H1 (cell line): ENCODE measurements around the gene GRK3. TPM values are rescaled to one million over a fixed set of nuclear protein-coding genes. Genes with fewer than 3 reads are reported as not detected.

Source experiments
- CTCF ChIA-PET: fragments of 300-600 bp; sonication (Branson Sonifier 250); formaldehyde crosslinking; loops from one replicate; lab custom pipeline; 2021; ENCODE audit not compliant: partially characterized antibody; lab: Charles Lee
- POLR2A ChIA-PET: fragments of 300-600 bp; sonication (Branson Sonifier 250); formaldehyde crosslinking; loops from one replicate; lab custom pipeline; 2021; ENCODE audit warnings: inconsistent platforms; ENCODE audit not compliant: partially characterized antibody; lab: Charles Lee
- DNase-seq, 2 experiments: peaks; one replicate each; pipeline versions ENCODE4 v3.0.0 to v3.0.0-alpha.2; 2010 to 2022; ENCODE audit warnings: low spot score in 2 of 2, low read depth in 1 of 2, mixed read lengths in 1 of 2
- FAIRE-seq: peaks from 2 replicates; lab custom pipeline; 2011; peaks lifted over from hg19 to GRCh38; lab: Jason Lieb, UNC
- H2AFZ ChIP-seq: 2 replicates; pipeline ENCODE4 v1.8.1; 2012; ENCODE audit warnings: low read length, inconsistent platforms
- H2AK5ac ChIP-seq: 2 replicates; pipeline ENCODE4 v1.6.1; 2013; ENCODE audit warnings: low read depth, low read length
- H2BK120ac ChIP-seq: replicated peaks from 2 replicates; pipeline ENCODE3; 2013; ENCODE audit warnings: low read depth, low read length, inconsistent platforms
- H2BK12ac ChIP-seq: 2 replicates; pipeline ENCODE4 v1.6.1; 2013; ENCODE audit warnings: low read depth, low read length
- H2BK15ac ChIP-seq: 2 replicates; pipeline ENCODE4 v1.6.1; 2013; ENCODE audit warnings: low read length
- H2BK20ac ChIP-seq: 2 replicates; pipeline ENCODE4 v1.6.1; 2013; ENCODE audit warnings: low read length
- H2BK5ac ChIP-seq: 2 replicates; pipeline ENCODE4 v1.6.1; 2013; ENCODE audit warnings: low read depth, low read length
- H3K14ac ChIP-seq: 2 replicates; pipeline ENCODE4 v1.6.1; 2013; ENCODE audit warnings: inconsistent platforms; ENCODE audit not compliant: insufficient read length
- H3K18ac ChIP-seq: 2 replicates; pipeline ENCODE4 v1.6.1; 2013; ENCODE audit warnings: low read length; ENCODE audit errors: extremely low read depth
- H3K23ac ChIP-seq: 2 replicates; pipeline ENCODE4 v1.6.1; 2013; ENCODE audit warnings: inconsistent platforms; ENCODE audit not compliant: insufficient read length
- H3K23me2 ChIP-seq: 2 replicates; pipeline ENCODE4 v1.6.1; 2013; ENCODE audit warnings: low read depth, low read length
- H3K27ac ChIP-seq: 2 replicates; pipeline ENCODE4 v1.6.1; 2011; ENCODE audit warnings: low read depth, low read length, inconsistent platforms
- H3K27me3 ChIP-seq, 4 experiments: replicated peaks in 1 of 4; 1 replicate in 1 of 4; 2 replicates in 3 of 4; pipeline versions ENCODE4 v1.6.1 to v1.8.1; 2011 to 2013; ENCODE audit warnings: low read length in 3 of 4, mild to moderate bottlenecking in 3 of 4, inconsistent platforms in 2 of 4, mixed read lengths in 2 of 4, moderate library complexity in 1 of 4; ENCODE audit not compliant: control insufficient read depth in 3 of 4, insufficient read depth in 3 of 4; ENCODE audit errors: extremely low read depth in 1 of 4
- H3K36me3 ChIP-seq, 4 experiments: 2 replicates each; pipeline versions ENCODE4 v1.6.1 to v1.8.1; 2011 to 2013; ENCODE audit warnings: mild to moderate bottlenecking in 4 of 4, low read length in 3 of 4, moderate library complexity in 2 of 4, control low read depth in 1 of 4, inconsistent platforms in 1 of 4; ENCODE audit not compliant: insufficient read depth in 4 of 4, control insufficient read depth in 2 of 4
- H3K4ac ChIP-seq: replicated peaks from 2 replicates; pipeline ENCODE3; 2013; ENCODE audit warnings: low read length, low read depth, mixed read lengths, inconsistent platforms; ENCODE audit not compliant: insufficient read length
- H3K4me1 ChIP-seq, 4 experiments: replicated peaks in 1 of 4; 1 replicate in 1 of 4; 2 replicates in 3 of 4; pipeline versions ENCODE4 v1.6.1 to v1.8.1; 2011 to 2013; ENCODE audit warnings: low read length in 3 of 4, inconsistent platforms in 2 of 4, mixed read lengths in 1 of 4; ENCODE audit not compliant: insufficient read depth in 4 of 4, control insufficient read depth in 3 of 4
- H3K4me2 ChIP-seq, 2 experiments: 2 replicates each; pipeline versions ENCODE4 v1.6.1 to v1.8.1; 2011 to 2013; ENCODE audit warnings: low read depth in 2 of 2, low read length in 2 of 2, control low read depth in 1 of 2, inconsistent platforms in 1 of 2, mild to moderate bottlenecking in 1 of 2; ENCODE audit not compliant: insufficient read depth in 1 of 2
- H3K4me3 ChIP-seq, 4 experiments: fragments of 200-600, 300-600 bp in 1 of 4; sonication (generic), shearing (Covaris generic), sonication (Bioruptor Twin) in 1 of 4; 2 replicates each; pipeline versions ENCODE4 v1.5.1 to v1.8.1; 2011 to 2016; ENCODE audit warnings: low read length in 4 of 4, low read depth in 3 of 4, control low read depth in 2 of 4, inconsistent platforms in 2 of 4, mild to moderate bottlenecking in 2 of 4, mixed read lengths in 1 of 4, moderate library complexity in 1 of 4; ENCODE audit not compliant: insufficient read depth in 2 of 4; ENCODE audit errors: extremely low read depth in 1 of 4
- H3K56ac ChIP-seq: replicated peaks from 2 replicates; pipeline ENCODE3; 2013; ENCODE audit warnings: low read depth, mild to moderate bottlenecking, mixed read lengths, low read length, inconsistent platforms; ENCODE audit not compliant: insufficient read length
- H3K79me1 ChIP-seq: 2 replicates; pipeline ENCODE4 v1.6.1; 2013; ENCODE audit warnings: low read depth, low read length, control low read depth
- H3K79me2 ChIP-seq, 2 experiments: 2 replicates each; pipeline versions ENCODE4 v1.6.1 to v1.8.1; 2012 to 2013; ENCODE audit warnings: low read length in 2 of 2, mild to moderate bottlenecking in 2 of 2, inconsistent platforms in 1 of 2; ENCODE audit not compliant: insufficient read depth in 2 of 2, control insufficient read depth in 1 of 2
- H3K9ac ChIP-seq, 4 experiments: replicated peaks in 1 of 4; 1 replicate in 1 of 4; 2 replicates in 3 of 4; pipeline versions ENCODE4 v1.6.1 to v1.8.1; 2011 to 2013; ENCODE audit warnings: low read depth in 3 of 4, low read length in 3 of 4, control low read depth in 2 of 4, mild to moderate bottlenecking in 2 of 4, moderate library complexity in 2 of 4, inconsistent platforms in 1 of 4; ENCODE audit errors: extremely low read depth in 1 of 4
- H3K9me3 ChIP-seq, 2 experiments: 2 replicates each; pipeline versions ENCODE4 v1.6.1 to v1.8.1; 2012 to 2013; ENCODE audit warnings: mild to moderate bottlenecking in 2 of 2, moderate library complexity in 2 of 2, control low read depth in 1 of 2, inconsistent platforms in 1 of 2, low read depth in 1 of 2, low read length in 1 of 2, mixed read lengths in 1 of 2; ENCODE audit not compliant: insufficient read depth in 2 of 2
- H4K20me1 ChIP-seq, 2 experiments: replicated peaks in 1 of 2; 2 replicates each; pipeline versions ENCODE3 to v1.8.1; 2011 to 2013; ENCODE audit warnings: inconsistent platforms in 2 of 2, low read length in 2 of 2, mild to moderate bottlenecking in 1 of 2; ENCODE audit not compliant: insufficient read depth in 2 of 2, control insufficient read depth in 1 of 2
- H4K5ac ChIP-seq: 2 replicates; pipeline ENCODE4 v1.6.1; 2013; ENCODE audit warnings: low read length, low read depth, mixed read lengths, inconsistent platforms; ENCODE audit not compliant: insufficient read length
- H4K8ac ChIP-seq: 2 replicates; pipeline ENCODE4 v1.8.0; 2013; ENCODE audit warnings: mild to moderate bottlenecking, moderate library complexity, low read length, inconsistent platforms; ENCODE audit not compliant: insufficient read depth; ENCODE audit errors: extremely low read depth
- H4K91ac ChIP-seq: replicated peaks from 2 replicates; pipeline ENCODE3; 2013; ENCODE audit warnings: low read length, mixed read lengths, inconsistent platforms; ENCODE audit not compliant: insufficient read length
- PHF8 ChIP-seq: fragments of 200-600 bp; sonication (generic); conservative IDR thresholded peaks from 2 replicates; pipeline ENCODE4 v1.7.1; 2012; ENCODE audit warnings: low read depth, mild to moderate bottlenecking, inconsistent platforms, low read length, moderate library complexity
- TEAD4 ChIP-seq: IDR thresholded peaks from 2 replicates; pipeline ENCODE4 v1.6.1; 2012; ENCODE audit warnings: low read depth, low read length, inconsistent platforms, mixed read lengths
- WGBS, 2 experiments: shearing (Covaris generic) in 1 of 2; methylation state at CpG; one replicate each; pipeline versions ENCODE4 v1.1.6 to v1.1.7; 2013 to 2015; ENCODE audit warnings: low lambda C conversion rate in 2 of 2, mixed read lengths in 2 of 2, inconsistent platforms in 1 of 2, low coverage in 1 of 2, missing lambda C conversion rate in 1 of 2; ENCODE audit not compliant: insufficient replicate concordance in 2 of 2, insufficient coverage in 1 of 2, insufficient read length in 1 of 2; ENCODE audit errors: extremely low coverage in 1 of 2, missing lambda C conversion rate in 1 of 2; 5-methylcytosine and 5-hydroxymethylcytosine counted together
- polyA plus RNA-seq, 7 experiments: library from polyadenylated mRNA; depleted of rRNA in 3 of 7; stranded (reverse) in 5 of 7; unstranded in 2 of 7; fragments of >200 nt in 5 of 7; fragments of 200-250 nt in 2 of 7; gene quantifications; 1 replicate in 5 of 7; 2 replicates in 1 of 7; 4 replicates in 1 of 7; pipeline versions ENCODE4 v1.2.1 to v1.2.3, GENCODE V29; 2011 to 2013; ENCODE audit warnings: missing spikeins in 2 of 7, mixed read lengths in 2 of 7
- total RNA-seq: library from RNA; stranded (reverse); fragmentation: NEBNext Ultra II Directional; extraction: Animal tissue kit (Norgen Biotek cat#: 25700); gene quantifications from 2 replicates; pipeline ENCODE4 v1.2.1, GENCODE V29; 2021

Gene GRK3
- total and polyA plus RNA-seq, 2 of the 8 experiments (the other 6 are each of a cell fraction or from before 2014, with no cell fraction given), result 7.5 to 35.3 TPM

DNA sequence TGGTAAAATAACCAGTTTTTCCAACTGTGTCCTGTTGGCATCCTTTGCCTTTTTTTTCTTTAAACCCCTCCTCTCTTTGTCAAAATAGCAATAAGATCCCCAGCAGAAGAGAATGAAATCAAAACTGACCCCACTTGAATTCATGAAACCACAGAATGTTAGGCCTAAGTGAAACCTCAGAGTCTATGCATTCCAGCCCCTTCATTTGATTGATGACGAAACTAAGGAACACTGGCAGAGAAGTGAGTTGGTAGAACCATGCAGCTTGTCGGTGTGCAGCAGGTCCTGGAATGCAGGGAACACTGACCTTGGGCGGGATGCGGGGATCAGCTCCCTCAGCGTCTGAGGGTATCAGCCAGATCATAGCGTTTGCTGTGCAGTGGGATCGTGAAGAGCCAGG, 57.5 kb downstream of the GRK3 start:
- CTCF ChIA-PET, result interaction anchor here (1.6 kb wide), 1 partner anchor 259 kb away, joined by 3 read pairs; no protein-coding TSS in a partner anchor
- no peak overlapping the region for H3K56ac ChIP-seq
- H4K5ac ChIP-seq, result no peak overlapping the region
- WGBS, 2 experiments, result 90% methylated on average over 7 of the region's 7 CpGs; no CpG with 5 or more reads in 1 of the 2 experiments
- peaks cover 2% of the 10 kb centered on the region in 2 experiments for H4K20me1 ChIP-seq
- no peak overlapping the region for H3K4ac ChIP-seq
- no peak overlapping the region for H3K4me2 ChIP-seq
- H2BK5ac ChIP-seq, result 0 out of 2 replicates have a peak overlapping the region, but pooled peaks have one; percentile 10
- peaks cover 12% of the 10 kb centered on the region for H3K79me1 ChIP-seq
- DNase-seq (no peak), FAIRE-seq (no peak)
- H3K4me1 ChIP-seq, result peaks cover 2 to 11% (median 7%) of the 10 kb centered on the region in 4 experiments
- no peak overlapping the region for H3K9ac ChIP-seq
- H2BK120ac ChIP-seq, result no peak overlapping the region
- H2BK20ac ChIP-seq, result no peak overlapping the region
- H2AK5ac ChIP-seq, result peak overlapping the region; percentile 97
- peaks cover 0 to 6% of the 10 kb centered on the region in 2 experiments; a peak in 2 of 4 replicates for H3K79me2 ChIP-seq
- H2BK15ac ChIP-seq, result no peak overlapping the region
- no peak overlapping the region for H3K4me3 ChIP-seq
- POLR2A ChIA-PET, result no interaction called here
- no peak overlapping the region for H4K91ac ChIP-seq
- no peak overlapping the region for H4K8ac ChIP-seq
- TF ChIP-seq PHF8 (no peak), TEAD4 (0 out of 2 replicates have a peak, but pooled peaks have one; percentile 54)
- H3K23me2 ChIP-seq, result no peaks in the 10 kb centered on the region
- peak overlapping the region; percentile 66; the same call in 1 of the 2 replicates for H3K18ac ChIP-seq
- peak overlapping the region; percentile 46; the same call in 1 of the 2 replicates for H2BK12ac ChIP-seq
- H3K23ac ChIP-seq, result no peak overlapping the region
- H2AFZ ChIP-seq, result no peak overlapping the region
- no peak overlapping the region for H3K14ac ChIP-seq
- no peaks in the 10 kb centered on the region for H3K27me3 ChIP-seq
- no peaks in the 10 kb centered on the region for H3K36me3 ChIP-seq
- no peaks in the 10 kb centered on the region for H3K9me3 ChIP-seq
- no peak overlapping the region for H3K27ac ChIP-seq
